Measurements from ENCODE around the gene LONRF2. TPM values are rescaled to one million over a fixed set of nuclear protein-coding genes. Genes with fewer than 3 reads are reported as not detected.

The LONRF2 gene
- total RNA-seq, 1 experiment from 2014 or later, result 2.7 TPM

GRCh38 chr2:100290718-100291151 is 31.6 kb downstream of the LONRF2 start:
- WGBS (ENCODE audit: extremely low coverage, insufficient read length, low lambda C conversion rate), result no CpG with 5 or more reads among the region's 7 CpGs
- no peaks in the 10 kb centered on the region for H3K79me2 ChIP-seq (ENCODE audit: insufficient read depth, low read length)

More at GRCh38 chr2:100290718-100291151, 31.6 kb downstream of the LONRF2 start:
- Histone ChIP-seq H3K4me1 (ENCODE audit: insufficient read depth, low read length) (peaks cover 6% of the 10 kb centered on the region; the same call in 1 of the 2 replicates), H2AK5ac (ENCODE audit: insufficient read length, low read length) (no peak overlapping the region), H3T11ph (ENCODE audit: low read length) (no peak overlapping the region), H2BK20ac (ENCODE audit: low read depth, low read length, poor library complexity, severe bottlenecking) (no peak overlapping the region), H4K5ac (ENCODE audit: insufficient read length, low read depth, low read length) (no peak overlapping the region), H3K18ac (ENCODE audit: insufficient read length, low read depth, low read length) (no peak overlapping the region), H3K4ac (ENCODE audit: low read depth, low read length) (no peak overlapping the region), H3K23ac (ENCODE audit: insufficient read length, low read depth, low read length) (no peak overlapping the region), H3K23me2 (ENCODE audit: insufficient read length, low read depth, low read length, poor library complexity, severe bottlenecking) (no peaks in the 10 kb centered on the region), H2BK5ac (ENCODE audit: insufficient read length, low read length) (no peak overlapping the region), H3K56ac (ENCODE audit: insufficient read length, low read depth, low read length) (no peak overlapping the region), H3K27ac (ENCODE audit: insufficient read length, low read depth, low read length) (no peak overlapping the region), H3K14ac (ENCODE audit: insufficient read depth, low read length) (no peak overlapping the region), H4K8ac (replicated peaks; ENCODE audit: insufficient read length, low read depth, low read length) (no peak overlapping the region), H2AFZ (ENCODE audit: low read length) (no peak overlapping the region), H3K4me2 (ENCODE audit: insufficient read depth, insufficient read length, low read length) (no peak overlapping the region), H4K20me1 (ENCODE audit: control insufficient read depth, insufficient read depth, insufficient read length) (no peaks in the 10 kb centered on the region), H4K91ac (ENCODE audit: insufficient read length, low read depth, low read length) (no peak overlapping the region), H2BK15ac (ENCODE audit: low read depth, low read length) (no peak overlapping the region), H2BK120ac (ENCODE audit: low read depth, low read length, poor library complexity, severe bottlenecking) (no peak overlapping the region), H2BK12ac (ENCODE audit: insufficient read length, low read depth, low read length) (no peak overlapping the region), H3K9ac (ENCODE audit: extremely low read depth, insufficient read length, low read length) (no peak overlapping the region), H3K9me3 (ENCODE audit: control insufficient read depth, low read depth, low read length) (no peaks in the 10 kb centered on the region), H3K79me1 (ENCODE audit: insufficient read depth, low read depth, low read length, poor library complexity, severe bottlenecking) (no peaks in the 10 kb centered on the region), H3K27me3 (ENCODE audit: insufficient read depth, low read length) (no peaks in the 10 kb centered on the region)
- TF ChIP-seq CTCF (conservative IDR thresholded peaks at IDR 0.05), result no peak
- Mint-ChIP-seq H3K4me3 (no peak overlapping the region), H3K36me3 (ENCODE audit: insufficient read depth in 1 of 3, low read depth in 3 of 3) (peaks cover 0 to 2% (median 0%) of the 10 kb centered on the region in 3 experiments; a peak in 1 of 7 replicates), H3K9me3 (no peaks in the 10 kb centered on the region), H3K27me3 (ENCODE audit: low read depth) (no peaks in the 10 kb centered on the region), H3K4me1 (peaks cover 14 to 17% of the 10 kb centered on the region in 2 experiments), H3K27ac (no peak overlapping the region)
- no peak for DNase-seq

Measured in H9 (cell line).